ENCODE results near the gene LYST.

LYST gene

DNA sequence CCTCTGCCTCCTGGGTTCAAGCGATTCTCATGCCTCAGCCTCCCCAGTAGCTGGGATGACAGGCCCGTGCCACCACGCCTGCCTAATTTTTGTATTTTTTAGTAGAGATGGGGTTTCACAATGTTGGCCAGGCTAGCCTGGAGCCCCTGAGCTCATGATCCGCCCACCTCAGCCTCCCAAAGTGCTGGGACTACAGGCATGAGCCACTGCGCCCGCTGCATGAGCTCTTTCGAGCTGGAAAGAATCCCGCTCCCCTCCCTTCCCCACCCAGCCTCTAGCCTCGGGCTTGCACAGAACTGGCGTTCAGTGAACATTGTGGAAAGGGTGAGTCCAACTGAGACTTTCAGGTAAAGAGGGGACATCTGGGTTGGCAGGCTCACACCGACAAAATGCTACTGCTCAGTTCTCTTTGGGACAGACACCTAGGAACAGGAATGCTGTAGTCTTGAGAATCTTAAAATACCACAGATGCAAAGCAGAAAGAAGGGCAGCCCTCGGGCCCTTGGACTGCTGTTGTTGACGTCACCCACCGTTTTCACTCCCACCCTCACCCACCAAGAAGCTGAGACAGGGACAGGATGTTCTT, 207.4 kb downstream of the LYST start:
- H3K9me3 ChIP-seq = no peaks in the 10 kb centered on the region
- H3K27me3 ChIP-seq = peaks cover 16% of the 10 kb centered on the region
- H3K27ac ChIP-seq = no peak overlapping the region
- TF ChIP-seq, protein P1, sequence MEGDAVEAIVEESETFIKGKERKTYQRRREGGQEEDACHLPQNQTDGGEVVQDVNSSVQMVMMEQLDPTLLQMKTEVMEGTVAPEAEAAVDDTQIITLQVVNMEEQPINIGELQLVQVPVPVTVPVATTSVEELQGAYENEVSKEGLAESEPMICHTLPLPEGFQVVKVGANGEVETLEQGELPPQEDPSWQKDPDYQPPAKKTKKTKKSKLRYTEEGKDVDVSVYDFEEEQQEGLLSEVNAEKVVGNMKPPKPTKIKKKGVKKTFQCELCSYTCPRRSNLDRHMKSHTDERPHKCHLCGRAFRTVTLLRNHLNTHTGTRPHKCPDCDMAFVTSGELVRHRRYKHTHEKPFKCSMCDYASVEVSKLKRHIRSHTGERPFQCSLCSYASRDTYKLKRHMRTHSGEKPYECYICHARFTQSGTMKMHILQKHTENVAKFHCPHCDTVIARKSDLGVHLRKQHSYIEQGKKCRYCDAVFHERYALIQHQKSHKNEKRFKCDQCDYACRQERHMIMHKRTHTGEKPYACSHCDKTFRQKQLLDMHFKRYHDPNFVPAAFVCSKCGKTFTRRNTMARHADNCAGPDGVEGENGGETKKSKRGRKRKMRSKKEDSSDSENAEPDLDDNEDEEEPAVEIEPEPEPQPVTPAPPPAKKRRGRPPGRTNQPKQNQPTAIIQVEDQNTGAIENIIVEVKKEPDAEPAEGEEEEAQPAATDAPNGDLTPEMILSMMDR (IDR thresholded peaks at IDR 0.05) = no peak
- no peaks in the 10 kb centered on the region for H3K4me1 ChIP-seq (ENCODE audit: control insufficient read depth in 1 of 2, insufficient read depth in 1 of 2, low read depth in 1 of 2, low read length in 1 of 2)
- no peak overlapping the region for H3K4me3 ChIP-seq (ENCODE audit: low read depth in 1 of 2, low read length in 1 of 2)
- peaks cover 53% of the 10 kb centered on the region for H3K36me3 ChIP-seq

DNA sequence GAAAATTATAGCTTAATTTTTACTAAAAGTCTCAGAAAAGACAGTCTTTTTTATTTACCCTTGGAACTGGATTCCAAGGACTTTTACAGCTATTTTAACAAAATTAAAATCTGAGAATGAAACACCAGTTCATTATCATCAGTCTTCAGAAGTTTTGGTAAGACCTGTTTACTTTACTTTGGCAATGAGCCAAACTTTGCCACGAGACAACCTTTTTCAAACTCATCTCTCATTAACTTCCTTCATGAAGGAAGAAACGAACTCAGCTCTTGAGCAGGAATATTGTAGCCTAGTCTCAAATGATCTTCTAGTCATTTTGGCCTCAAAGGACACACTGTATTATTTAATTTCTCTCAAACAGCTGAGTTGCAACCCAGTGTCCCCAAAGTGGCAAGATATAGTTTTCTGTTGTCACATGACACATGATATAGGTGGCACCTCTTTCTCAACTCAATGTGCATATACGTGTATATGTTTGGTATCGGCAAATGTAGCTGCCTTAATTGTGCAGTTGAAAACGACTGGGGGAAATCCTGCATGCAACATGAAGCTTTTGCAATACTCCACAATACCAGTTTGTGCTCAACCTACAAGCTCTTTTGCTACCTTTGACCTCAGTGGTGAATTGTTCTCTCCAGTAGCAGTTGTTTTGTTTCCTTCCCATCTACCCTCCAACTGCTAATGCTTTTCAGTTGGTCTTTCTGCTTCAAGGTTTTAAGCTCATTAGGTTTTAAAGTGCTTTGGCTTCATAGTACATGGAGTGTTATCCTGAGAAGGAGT, 208.8 kb downstream of the LYST start:
- no peak overlapping the region for H3K4me3 ChIP-seq (ENCODE audit: low read depth in 1 of 2, low read length in 1 of 2)
- TF ChIP-seq, protein P1 (IDR thresholded peaks at IDR 0.05) = no peak
- H3K27me3 ChIP-seq = peaks cover 30% of the 10 kb centered on the region
- no peaks in the 10 kb centered on the region for H3K9me3 ChIP-seq
- no peak overlapping the region for H3K27ac ChIP-seq
- peaks cover 39% of the 10 kb centered on the region for H3K36me3 ChIP-seq
- H3K4me1 ChIP-seq (ENCODE audit: control insufficient read depth in 1 of 2, insufficient read depth in 1 of 2, low read depth in 1 of 2, low read length in 1 of 2) = no peaks in the 10 kb centered on the region

DNA sequence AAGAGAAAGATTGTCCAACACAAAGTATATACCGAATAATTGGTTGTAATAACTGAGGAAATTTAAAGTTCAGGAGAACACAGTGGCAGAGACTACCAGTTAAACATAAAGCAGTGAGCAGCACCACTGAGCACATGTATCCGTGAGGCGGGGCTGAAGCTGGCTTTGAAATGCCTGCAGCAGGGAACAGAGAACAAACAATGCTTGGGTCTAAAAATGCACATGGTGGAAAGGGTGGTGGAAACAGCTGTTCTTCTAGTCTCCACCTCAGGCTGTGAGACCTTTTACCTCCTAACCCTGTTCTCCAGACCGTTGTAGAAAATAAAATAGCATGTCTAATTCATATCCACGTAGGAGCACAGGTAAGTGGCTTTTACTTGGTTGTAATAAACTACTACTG, 209.4 kb downstream of the LYST start:
- Histone ChIP-seq H3K27ac (no peak overlapping the region), H3K36me3 (peaks cover 32% of the 10 kb centered on the region), H3K9me3 (no peaks in the 10 kb centered on the region), H3K4me1 (ENCODE audit: control insufficient read depth in 1 of 2, insufficient read depth in 1 of 2, low read depth in 1 of 2, low read length in 1 of 2) (no peaks in the 10 kb centered on the region), H3K27me3 (peaks cover 37% of the 10 kb centered on the region), H3K4me3 (ENCODE audit: low read depth in 1 of 2, low read length in 1 of 2) (no peak overlapping the region)
- TF ChIP-seq, protein P1 (IDR thresholded peaks at IDR 0.05) = no peak

DNA sequence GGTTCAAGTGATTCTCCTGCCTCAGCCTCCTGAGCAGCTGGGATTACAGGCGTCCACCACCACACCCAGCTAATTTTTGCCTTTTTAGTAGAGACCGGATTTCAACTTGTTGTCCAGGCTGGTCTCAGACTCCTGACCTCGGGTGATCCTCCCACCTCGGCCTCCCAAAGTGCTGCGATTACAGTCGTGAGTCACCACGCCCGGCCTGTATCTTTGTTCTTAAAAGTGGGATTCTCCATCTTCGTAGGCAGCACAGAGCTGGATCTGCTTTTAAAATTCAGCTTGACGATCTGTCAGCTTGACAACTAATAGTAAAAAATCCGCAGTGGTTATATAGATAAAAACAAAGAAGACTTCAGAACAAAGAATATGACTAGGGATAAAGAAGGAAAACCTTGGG, 214.3 kb downstream of the LYST start:
- H3K27me3 ChIP-seq = peaks cover 86% of the 10 kb centered on the region
- TF ChIP-seq, protein P1 (IDR thresholded peaks at IDR 0.05) = no peak
- H3K36me3 ChIP-seq = no peaks in the 10 kb centered on the region
- no peaks in the 10 kb centered on the region for H3K9me3 ChIP-seq
- no peak overlapping the region for H3K27ac ChIP-seq
- no peak overlapping the region for H3K4me3 ChIP-seq (ENCODE audit: low read depth in 1 of 2, low read length in 1 of 2)
- H3K4me1 ChIP-seq (ENCODE audit: control insufficient read depth in 1 of 2, insufficient read depth in 1 of 2, low read depth in 1 of 2, low read length in 1 of 2) = peaks cover 16 to 29% of the 10 kb centered on the region in 2 experiments

DNA sequence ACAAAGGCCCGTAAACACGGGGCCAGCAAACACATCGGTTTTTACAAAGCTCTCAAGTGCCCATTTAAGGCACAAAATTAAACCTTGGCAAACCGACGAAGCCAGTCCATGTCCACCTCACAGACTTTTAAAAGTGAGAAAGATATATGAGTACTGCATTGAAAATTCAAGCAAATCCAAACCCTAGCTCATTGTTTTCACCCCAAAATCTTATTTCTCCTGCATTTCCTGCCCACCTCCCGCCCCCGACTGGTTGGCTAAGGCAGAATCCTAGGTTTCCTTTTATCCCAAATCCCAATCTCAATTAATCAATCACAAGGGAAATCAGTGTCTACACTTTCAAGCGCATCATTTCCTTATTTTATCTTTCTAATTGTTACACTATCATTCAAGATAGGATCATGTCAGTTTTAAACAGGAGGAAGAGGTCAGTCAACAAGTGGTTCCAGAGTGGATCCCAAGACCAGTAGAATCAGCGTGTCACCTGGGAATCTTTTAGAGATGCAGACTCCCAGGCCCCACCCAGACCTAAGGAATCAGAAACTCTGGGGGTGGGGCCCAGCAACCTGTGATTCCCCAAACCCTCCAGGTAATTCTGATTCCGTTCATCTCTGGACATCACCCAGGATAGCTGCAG, 215.4 kb downstream of the LYST start:
- Histone ChIP-seq H3K27me3 (peaks cover 96% of the 10 kb centered on the region), H3K27ac (no peak overlapping the region), H3K4me3 (ENCODE audit: low read depth in 1 of 2, low read length in 1 of 2) (no peak overlapping the region), H3K36me3 (no peaks in the 10 kb centered on the region), H3K9me3 (no peaks in the 10 kb centered on the region), H3K4me1 (ENCODE audit: control insufficient read depth in 1 of 2, insufficient read depth in 1 of 2, low read depth in 1 of 2, low read length in 1 of 2) (peaks cover 16 to 29% of the 10 kb centered on the region in 2 experiments)
- TF ChIP-seq, protein P1 (IDR thresholded peaks at IDR 0.05) = no peak

Measured in neutrophil (primary cell).